OCI-LY7 (cell line): ENCODE measurements around the gene KLHL25. TPM values are rescaled to one million over a fixed set of nuclear protein-coding genes. Genes with fewer than 3 reads are reported as not detected.

Source experiments
- BruUV-seq: library from RNA; stranded (reverse); fragments of 400-500 nt; replicated peaks from 2 replicates; lab custom pipeline; 2021; lab: Mats Ljungman, UMichigan
- CTCF ChIA-PET: fragments of 300-600 bp; sonication (Branson Sonifier 250); formaldehyde crosslinking; loops from one replicate; lab custom pipeline; 2022; ENCODE audit warnings: antibody characterized with exemption; ENCODE audit not compliant: unreplicated experiment; lab: Charles Lee
- POLR2A ChIA-PET: fragments of 300-600 bp; sonication (Branson Sonifier 250); formaldehyde crosslinking; loops from one replicate; lab custom pipeline; 2022; ENCODE audit warnings: antibody characterized with exemption; lab: Charles Lee
- DNase-seq: peaks from one replicate; pipeline ENCODE4 v3.0.0-alpha.2; 2015; ENCODE audit warnings: low spot score
- H2AFZ ChIP-seq: fragments of 200-600 bp; sonication (generic), shearing (Covaris generic); 2 replicates; pipeline ENCODE4 v1.6.1; 2014; ENCODE audit warnings: mild to moderate bottlenecking, antibody characterized with exemption, low read length, moderate library complexity
- H3K27ac ChIP-seq: fragments of 200-600 bp; sonication (generic); 2 replicates; pipeline ENCODE4 v1.5.1; 2014; ENCODE audit warnings: mixed run types, low read depth, mild to moderate bottlenecking, moderate library complexity, low read length, inconsistent platforms; ENCODE audit not compliant: poor library complexity, severe bottlenecking
- H3K36me3 ChIP-seq: fragments of 200-600 bp; sonication (generic); 2 replicates; pipeline ENCODE4 v1.6.1; 2014; ENCODE audit warnings: mild to moderate bottlenecking, antibody characterized with exemption, low read length, moderate library complexity, mixed read lengths; ENCODE audit not compliant: insufficient read depth
- H3K4me1 ChIP-seq: fragments of 200-600 bp; sonication (generic); 2 replicates; pipeline ENCODE4 v1.5.1; 2014; ENCODE audit warnings: mild to moderate bottlenecking, low read length; ENCODE audit not compliant: insufficient read depth, poor library complexity, severe bottlenecking
- H3K4me2 ChIP-seq: fragments of 200-600 bp; sonication (generic); 2 replicates; pipeline ENCODE4 v1.6.1; 2014; ENCODE audit warnings: mild to moderate bottlenecking, low read length
- H3K4me3 ChIP-seq: fragments of 200-600 bp; sonication (generic); 2 replicates; pipeline ENCODE4 v1.5.1; 2014; ENCODE audit warnings: mild to moderate bottlenecking, low read depth, low read length; ENCODE audit not compliant: poor library complexity, severe bottlenecking
- H3K79me2 ChIP-seq: fragments of 200-600 bp; sonication (generic); 2 replicates; pipeline ENCODE4 v1.6.1; 2016; ENCODE audit warnings: low read depth, mild to moderate bottlenecking, low read length, moderate library complexity, mixed read lengths; ENCODE audit not compliant: insufficient read depth
- H3K9me2 ChIP-seq: fragments of 200-600 bp; sonication (generic); 2 replicates; pipeline ENCODE4 v1.6.1; 2016; ENCODE audit warnings: mild to moderate bottlenecking, low read length, mixed read lengths; ENCODE audit not compliant: insufficient read depth
- H3K9me3 ChIP-seq: fragments of 200-600 bp; sonication (generic); 2 replicates; pipeline ENCODE4 v1.6.1; 2014; ENCODE audit warnings: mild to moderate bottlenecking, mixed run types, low read length, mixed read lengths
- H4K20me1 ChIP-seq: fragments of 200-600 bp; sonication (generic); 2 replicates; pipeline ENCODE4 v1.6.1; 2014; ENCODE audit warnings: mild to moderate bottlenecking, antibody characterized with exemption, low read length, moderate library complexity, mixed read lengths; ENCODE audit not compliant: insufficient read depth
- CTCF ChIP-seq: fragments of 200-600 bp; sonication (generic); conservative IDR thresholded peaks from 2 replicates; pipeline ENCODE4 v1.5.1; 2014; ENCODE audit warnings: mild to moderate bottlenecking, antibody characterized with exemption, low read length, moderate library complexity, mixed read lengths
- EZH2phosphoT487 ChIP-seq: fragments of 200-600 bp; sonication (generic); IDR thresholded peaks from 2 replicates; pipeline ENCODE4 v1.6.1; 2018; ENCODE audit warnings: low read depth, borderline replicate concordance, mild to moderate bottlenecking, mixed run types, antibody characterized with exemption, low read length, moderate library complexity, mixed read lengths
- intact Hi-C: fragments of 100-400 bp; cut with micrococcal nuclease; formaldehyde crosslinking; loops from one replicate; pipeline ENCODE4 v1.10.0; 2022; ENCODE audit not compliant: unreplicated experiment
- total RNA-seq, 2 experiments: library from RNA; depleted of rRNA in 1 of 2; stranded (reverse); fragments of >200 nt in 1 of 2; shearing (Covaris generic) in 1 of 2; gene quantifications; 2 replicates each; pipeline ENCODE4 v1.2.3, GENCODE V29; 2014 to 2022

The KLHL25 gene
- total RNA-seq, 2 experiments from 2014 or later = 5.1 to 7.7 TPM

DNA sequence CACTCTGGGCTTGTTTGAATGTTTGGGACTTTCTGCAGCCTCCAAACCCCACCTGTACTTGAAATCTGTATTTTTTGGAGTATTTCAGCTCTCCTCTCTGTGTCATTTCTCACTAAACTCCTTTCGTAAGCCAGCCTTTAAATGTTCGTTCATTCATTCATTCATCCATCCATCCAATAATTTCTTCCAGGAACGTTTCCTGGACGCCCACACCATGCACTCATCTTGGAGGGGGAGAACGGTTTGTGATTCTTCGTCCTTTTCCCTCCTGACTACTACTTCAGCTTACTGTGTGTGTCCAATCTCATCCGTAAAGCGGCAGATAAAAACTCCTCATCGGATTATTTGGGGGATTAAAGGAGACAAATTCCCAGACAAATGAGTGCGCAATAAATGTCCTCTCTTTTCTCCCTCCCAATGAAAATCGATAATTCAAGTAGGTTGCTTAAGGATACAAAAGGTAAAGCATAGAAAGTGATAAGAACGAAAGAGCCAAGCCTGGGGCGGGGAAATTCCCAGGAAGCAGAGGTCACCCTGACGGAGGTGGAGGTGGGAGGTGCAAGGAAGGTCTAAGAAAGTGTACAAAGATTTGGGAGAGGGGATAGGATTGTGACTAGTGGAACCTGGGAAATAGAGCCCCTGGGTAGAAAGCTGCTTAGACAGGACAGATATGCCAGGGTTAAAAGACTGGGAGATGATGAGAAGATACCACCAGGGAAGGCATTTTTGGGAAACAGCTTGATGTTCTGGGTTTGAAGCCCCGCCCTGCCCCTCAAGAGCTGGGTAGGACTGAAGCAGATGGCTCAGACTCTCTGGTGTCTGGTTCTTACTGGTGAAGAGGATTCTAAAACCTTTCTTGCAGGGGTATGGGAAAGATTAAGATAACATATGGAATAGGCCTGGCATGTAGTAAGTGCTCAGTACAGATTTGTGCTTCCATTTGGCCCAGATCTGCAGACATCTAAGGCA is 896 bp upstream of the KLHL25 start:
- H3K79me2 ChIP-seq = peaks cover 7% of the 10 kb centered on the region; the same call in 1 of the 2 replicates
- H3K9me3 ChIP-seq = no peaks in the 10 kb centered on the region
- no peaks in the 10 kb centered on the region for H4K20me1 ChIP-seq
- intact Hi-C loops = no loop called here
- peaks cover 29% of the 10 kb centered on the region for H3K4me1 ChIP-seq
- peak overlapping the region; percentile 97 for H2AFZ ChIP-seq
- peak overlapping the region; percentile 88 for H3K4me2 ChIP-seq
- no peak for DNase-seq
- no TSS peak for BruUV-seq
- ChIA-PET POLR2A (no interaction called here), CTCF (interaction anchor here (0.6 kb wide), 1 partner anchor 64 kb away, joined by 3 read pairs; no protein-coding TSS in a partner anchor)
- no peak overlapping the region for H3K27ac ChIP-seq
- no peaks in the 10 kb centered on the region for H3K36me3 ChIP-seq
- peak overlapping the region; percentile 62 for H3K4me3 ChIP-seq
- TF ChIP-seq EZH2phosphoT487 (no peak), CTCF (no peak)
- no peaks in the 10 kb centered on the region for H3K9me2 ChIP-seq

- CTCF ChIA-PET = interaction anchor here (1.3 kb wide), 1 partner anchor 15 kb away, joined by 4 read pairs; no protein-coding TSS in a partner anchor
- no peaks in the 10 kb centered on the region for H3K9me2 ChIP-seq
- peak overlapping the region; percentile 54; the same call in 1 of the 2 replicates for H2AFZ ChIP-seq
Measured at GRCh38 chr15:85793641-85794597, 806 bp downstream of the KLHL25 start.

More at GRCh38 chr15:85793641-85794597, 806 bp downstream of the KLHL25 start:
- peak; percentile 50 for DNase-seq
- Histone ChIP-seq H3K4me1 (peaks cover 21% of the 10 kb centered on the region), H3K4me3 (peak overlapping the region; percentile 90), H3K79me2 (peaks cover 7% of the 10 kb centered on the region; the same call in 1 of the 2 replicates), H3K36me3 (no peaks in the 10 kb centered on the region), H4K20me1 (no peaks in the 10 kb centered on the region), H3K4me2 (peak overlapping the region; percentile 98), H3K9me3 (no peaks in the 10 kb centered on the region), H3K27ac (peak overlapping the region; percentile 39)
- TF ChIP-seq EZH2phosphoT487 (no peak), CTCF (no peak)
- BruUV-seq = TSS peak; percentile 46
- intact Hi-C loops = loop anchor here (5.0 kb wide), 2 partner anchors 48 to 52 kb away; no protein-coding TSS in a partner anchor
- POLR2A ChIA-PET = no interaction called here
